GM10266 (cell line): ENCODE results near the gene SPTLC3.

Experiments used
- DNase-seq: peaks from one replicate; pipeline ENCODE4 v3.0.0; 2012; ENCODE audit errors: extremely low spot score
- CTCF ChIP-seq: IDR thresholded peaks from 2 replicates; pipeline ENCODE4 v1.5.1; 2012; ENCODE audit warnings: mild to moderate bottlenecking, low read depth; ENCODE audit not compliant: control insufficient read depth, insufficient read depth; ENCODE audit errors: missing control alignments

Gene SPTLC3

GRCh38 chr20:13216533-13216932, 207.8 kb downstream of the SPTLC3 start:
- TF ChIP-seq CTCF: no peak
- DNase-seq: no peak
